GM18867 (cell line): ENCODE measurements around the gene CUX1.
"Not testable (repeated sequence)": the region's sequence is repeated elsewhere in the genome, so short reads cannot be mapped to it uniquely, and the experiment has no call there.

ENCODE experiments used
- ATAC-seq: cut with Tn5 transposase; IDR thresholded peaks from one replicate; pipeline ENCODE4 v1.9.1; 2021; ENCODE audit warnings: mild to moderate bottlenecking, moderate library complexity; ENCODE audit not compliant: unreplicated experiment

The CUX1 gene

DNA sequence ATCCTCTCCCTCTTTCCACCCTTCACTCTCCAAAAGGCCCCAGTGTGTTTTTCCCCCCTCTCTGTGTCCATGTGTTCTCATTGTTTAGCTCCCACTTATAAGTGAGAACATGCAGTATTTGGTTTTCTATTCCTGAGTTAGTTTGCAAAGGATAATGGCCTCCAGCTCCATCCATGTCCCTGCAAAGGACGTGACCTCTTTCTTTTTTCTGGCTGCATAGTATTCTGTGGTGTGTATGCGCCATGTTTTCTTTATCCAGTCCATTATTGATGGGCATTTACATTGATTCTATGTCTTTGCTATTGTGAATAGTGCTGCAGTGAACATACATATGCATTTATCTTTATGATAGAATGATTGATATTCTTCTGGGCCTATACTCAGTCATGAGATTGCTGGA, 31.9 kb downstream of the CUX1 start:
- ATAC-seq: not testable (repeated sequence)

DNA sequence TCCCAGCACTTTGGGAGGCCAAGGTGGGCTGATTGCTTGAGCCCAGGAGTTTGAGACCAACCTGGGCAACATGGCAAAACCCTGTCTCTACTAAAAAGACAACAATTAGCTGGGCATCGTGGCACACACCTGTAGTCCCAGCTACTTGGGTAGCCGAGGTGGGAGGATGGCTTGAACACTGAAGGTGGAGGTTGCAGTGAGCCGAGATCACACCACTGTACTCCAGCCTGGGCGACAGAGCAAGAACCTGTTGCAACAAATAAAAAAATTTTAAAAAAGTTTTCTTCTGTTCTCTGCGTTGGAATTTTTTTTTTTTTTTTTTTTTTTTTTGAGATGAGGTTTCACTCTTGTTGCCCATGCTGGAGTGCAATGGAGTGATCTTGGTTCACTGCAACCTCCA, 34.9 kb downstream of the CUX1 start:
- ATAC-seq: not testable (repeated sequence)

DNA sequence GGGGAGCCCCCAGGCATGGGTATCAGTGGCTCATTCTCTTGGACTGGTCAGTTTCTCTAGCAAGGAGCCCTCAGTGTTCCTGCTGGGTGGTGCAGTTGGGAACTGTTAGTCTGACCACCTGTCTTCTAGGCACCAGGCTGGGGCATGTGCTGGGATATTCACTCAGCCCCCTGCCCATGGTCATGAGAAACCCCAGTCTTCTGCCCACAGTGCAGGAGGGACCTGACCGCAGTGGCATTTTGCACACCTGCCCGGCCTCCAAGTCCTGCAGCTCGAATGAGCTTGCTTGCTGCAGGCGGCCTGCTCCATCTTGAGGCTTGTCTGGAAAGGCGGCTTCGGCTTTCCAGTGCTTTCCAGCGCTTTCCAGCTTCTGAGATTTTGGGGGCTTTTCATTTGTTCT, 36.3 kb downstream of the CUX1 start:
- ATAC-seq: no peak

DNA sequence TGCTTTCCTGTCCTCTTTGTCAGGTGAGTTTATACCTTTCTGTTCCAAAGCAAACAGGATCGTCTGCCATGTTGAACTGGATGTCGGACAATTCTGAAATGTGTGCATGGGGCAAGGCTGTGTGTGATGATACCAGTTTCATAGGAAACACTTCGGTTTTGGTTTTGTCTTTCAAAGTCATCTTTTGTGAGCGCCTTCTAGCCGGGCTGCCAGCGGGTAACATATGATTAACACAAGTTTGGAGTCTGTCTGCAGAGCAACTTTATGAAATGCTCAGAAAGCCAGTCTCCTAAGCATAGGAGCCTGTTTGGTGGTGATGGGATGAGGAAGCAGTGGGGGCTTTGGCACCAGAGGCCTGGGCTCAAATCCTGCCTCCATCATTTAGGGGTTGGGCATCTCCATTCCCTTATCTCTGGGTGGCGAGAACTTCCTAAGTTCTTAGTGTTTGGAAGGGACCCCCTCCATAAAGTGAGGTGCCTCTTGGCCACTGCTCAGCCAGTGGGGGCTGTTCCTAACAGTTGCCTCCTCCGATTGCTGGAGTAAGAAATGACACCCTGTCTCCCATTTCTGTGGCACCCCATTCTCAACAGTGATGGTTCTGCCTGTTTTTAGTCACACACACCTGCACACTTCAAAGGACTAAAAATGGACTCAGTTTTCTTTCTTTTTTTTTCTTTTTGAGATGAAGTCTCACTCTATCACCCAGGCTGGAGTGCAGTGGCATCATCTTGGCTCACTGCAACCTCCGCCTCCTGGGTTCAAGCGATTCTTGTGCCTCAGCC, 36.8 kb downstream of the CUX1 start:
- ATAC-seq: no peak

DNA sequence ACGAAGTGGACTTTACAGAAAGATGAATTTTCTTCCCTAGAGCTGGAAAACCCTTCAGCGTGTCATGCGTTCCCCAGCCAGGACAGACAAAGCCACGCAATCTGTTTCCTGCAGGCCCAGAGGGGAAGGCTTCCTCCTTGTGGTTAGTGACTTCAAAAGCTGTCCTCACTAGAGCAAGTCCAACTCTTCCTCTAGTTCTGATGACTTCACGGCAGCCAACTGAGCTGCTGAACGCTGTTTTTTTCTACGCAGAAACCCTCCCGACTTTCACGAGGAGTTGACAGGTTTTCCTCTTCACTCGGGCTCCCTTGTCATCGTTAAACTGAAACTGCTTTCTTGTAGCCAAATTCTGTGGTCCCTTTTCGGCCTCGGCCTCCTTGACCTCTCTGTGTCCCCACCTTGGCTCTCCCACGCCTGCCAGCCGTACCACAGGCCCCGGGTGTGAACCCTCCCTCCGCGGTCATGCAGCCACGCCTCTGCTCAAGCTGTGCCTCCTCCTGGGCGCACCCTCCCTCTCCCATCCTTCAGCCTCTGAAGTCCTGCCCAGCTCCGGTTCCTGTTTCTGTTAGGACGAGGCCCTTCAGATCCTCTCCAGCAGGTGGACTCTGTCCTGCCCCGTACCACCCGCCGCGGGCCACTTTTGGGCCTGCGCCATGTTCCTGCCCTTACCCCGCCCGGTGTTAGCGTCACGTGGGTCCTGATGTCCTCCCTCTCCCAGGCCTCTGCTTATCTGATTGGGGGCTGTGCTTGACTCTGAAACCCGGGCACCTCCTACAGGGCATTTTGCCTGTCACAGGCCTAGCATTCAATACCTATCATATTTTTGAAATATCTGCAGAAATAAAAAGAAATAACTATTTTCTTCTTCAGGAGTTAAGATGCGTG, 39.3 kb downstream of the CUX1 start:
- peak; percentile 94 for ATAC-seq

DNA sequence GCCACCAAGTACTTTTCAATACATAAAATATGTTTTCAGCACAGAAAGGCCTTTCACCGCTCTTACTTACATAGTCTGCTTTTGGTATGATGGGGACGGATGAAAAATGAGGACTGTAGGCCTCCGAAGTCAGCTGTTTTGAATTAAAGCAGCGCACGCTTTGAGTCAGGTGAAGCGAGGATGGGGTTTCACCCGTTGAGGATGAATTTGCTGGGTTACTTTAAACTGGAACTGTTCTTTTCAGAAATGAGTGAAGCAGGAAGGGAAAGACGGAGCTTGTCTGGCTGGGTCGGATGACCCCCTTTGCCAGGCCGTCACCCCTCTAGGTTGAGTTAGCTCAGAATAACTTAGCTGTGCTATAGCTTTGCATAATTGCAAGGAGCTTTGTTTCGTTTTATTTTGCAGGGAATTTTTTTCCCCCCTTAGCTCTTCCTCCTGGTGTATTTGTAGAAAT, 40.0 kb downstream of the CUX1 start:
- peak; percentile 8 for ATAC-seq

DNA sequence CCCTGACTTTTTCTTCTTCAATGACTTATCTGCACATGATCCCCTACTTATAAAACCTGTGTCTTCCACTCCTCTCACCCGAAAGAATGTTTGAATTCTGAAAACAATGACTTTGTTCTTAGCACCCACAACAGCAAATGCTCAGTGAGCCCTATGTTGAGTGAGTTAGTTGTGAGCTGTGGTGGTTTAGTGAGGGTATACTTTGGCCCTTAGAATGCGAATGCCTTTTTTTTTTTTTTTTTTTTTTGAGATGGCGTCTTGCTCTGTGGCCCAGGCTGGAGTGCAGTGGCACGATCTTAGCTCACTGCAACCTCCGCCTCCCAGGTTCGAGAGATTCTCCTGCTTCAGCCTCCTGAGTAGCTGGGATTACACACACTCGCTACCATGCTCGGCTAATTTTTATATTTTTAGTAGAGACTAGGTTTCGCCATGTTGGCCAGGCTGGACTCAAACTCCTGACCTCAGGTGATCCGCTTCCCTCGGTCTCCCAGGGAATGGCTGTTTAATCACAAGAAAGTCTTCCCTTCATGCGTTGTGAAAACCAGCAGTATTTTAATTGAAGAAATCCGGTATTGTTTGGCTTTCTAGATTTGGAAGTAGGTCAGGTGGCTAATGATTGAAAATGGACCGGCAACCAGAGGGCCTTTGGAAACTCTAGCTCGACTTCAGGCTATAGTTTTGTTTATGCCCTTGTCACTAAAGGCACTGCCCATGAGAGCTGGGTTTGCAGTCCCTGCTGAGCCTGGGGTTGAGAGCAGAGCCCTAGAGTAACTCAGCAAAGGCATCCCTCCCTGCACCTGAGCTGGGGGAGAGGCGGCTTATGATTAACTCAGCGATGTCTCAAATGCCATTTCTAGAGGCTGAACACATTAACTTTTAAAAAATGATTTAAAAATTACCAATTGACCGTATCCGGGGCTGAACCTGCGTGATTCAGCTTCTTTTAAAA, 41.3 kb downstream of the CUX1 start:
- no peak for ATAC-seq

DNA sequence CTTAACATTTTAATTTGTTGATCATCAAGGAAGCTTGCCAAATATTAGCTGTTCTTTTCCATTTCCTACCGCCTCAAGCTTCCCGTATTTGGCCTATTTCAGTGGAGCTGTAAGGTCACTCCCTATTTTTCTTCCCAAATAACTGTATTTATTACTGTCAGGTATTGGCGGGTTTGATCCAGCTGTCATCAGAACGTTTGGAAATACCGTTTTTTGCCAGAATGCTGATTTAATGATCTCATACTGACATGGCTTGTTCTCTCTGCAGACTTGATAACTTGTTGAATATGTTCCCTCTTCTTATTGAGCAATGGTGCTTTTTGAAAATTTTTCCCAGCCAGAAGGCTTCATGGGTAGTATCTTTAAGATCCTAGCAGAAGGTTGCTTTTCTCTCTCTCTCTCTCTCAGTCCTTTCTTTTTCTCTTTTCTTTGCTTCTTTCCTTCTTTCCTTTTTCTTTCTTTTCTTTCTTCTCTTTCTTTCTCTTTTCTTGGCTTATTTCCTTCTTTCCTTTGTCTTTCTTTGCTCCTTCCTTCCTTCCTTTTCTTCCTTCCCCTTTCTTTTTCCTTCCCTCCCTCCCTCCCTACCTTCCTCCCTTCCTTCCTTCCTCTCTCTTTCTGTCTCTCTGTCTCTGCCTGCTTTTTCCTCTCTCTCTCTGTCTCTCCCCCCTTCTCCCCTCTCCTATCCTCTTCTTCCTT, 42.1 kb downstream of the CUX1 start:
- no peak for ATAC-seq

DNA sequence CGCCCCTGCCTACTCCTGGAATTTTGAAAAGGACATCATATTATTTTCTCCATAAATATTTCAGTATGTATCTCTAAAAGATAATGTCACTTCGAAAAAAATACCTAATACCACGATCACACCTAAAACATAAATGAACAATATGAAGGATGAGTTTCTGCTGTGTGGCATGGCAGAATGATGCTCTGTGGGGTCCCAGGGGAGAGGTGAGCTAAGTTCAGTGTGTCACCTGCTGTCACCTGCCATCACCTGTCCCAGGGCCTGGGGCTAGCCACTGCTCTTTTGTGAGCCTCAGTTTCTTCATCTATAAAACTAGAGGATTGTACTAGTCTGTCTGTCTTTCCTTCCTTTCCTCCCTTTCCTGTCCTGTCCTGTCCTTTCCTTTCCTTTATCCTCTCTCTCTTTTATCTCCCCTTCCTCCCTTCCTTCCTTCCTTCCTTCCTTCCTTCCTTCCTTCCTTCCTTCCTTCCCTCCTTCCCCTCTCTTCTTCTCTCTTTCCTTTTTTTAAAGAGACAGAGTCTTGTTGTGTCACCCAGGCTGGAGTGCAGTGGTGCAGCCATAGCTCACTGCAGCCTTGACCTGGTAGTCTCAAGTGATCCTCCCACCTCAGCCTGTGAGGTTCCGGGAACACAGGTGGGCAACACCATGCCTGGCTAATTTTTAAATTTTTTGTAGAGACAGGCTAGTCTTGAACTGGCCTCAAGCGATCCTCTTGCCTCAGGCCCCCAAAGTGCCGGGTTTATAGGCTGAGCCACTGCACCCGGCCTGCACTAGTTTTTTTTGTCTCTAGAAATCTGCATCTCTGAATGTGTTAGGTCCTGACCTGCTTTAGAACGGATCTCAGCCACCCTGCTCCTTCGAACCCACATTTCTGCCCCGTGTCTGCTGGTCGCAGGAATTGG, 43.1 kb downstream of the CUX1 start:
- no peak for ATAC-seq

DNA sequence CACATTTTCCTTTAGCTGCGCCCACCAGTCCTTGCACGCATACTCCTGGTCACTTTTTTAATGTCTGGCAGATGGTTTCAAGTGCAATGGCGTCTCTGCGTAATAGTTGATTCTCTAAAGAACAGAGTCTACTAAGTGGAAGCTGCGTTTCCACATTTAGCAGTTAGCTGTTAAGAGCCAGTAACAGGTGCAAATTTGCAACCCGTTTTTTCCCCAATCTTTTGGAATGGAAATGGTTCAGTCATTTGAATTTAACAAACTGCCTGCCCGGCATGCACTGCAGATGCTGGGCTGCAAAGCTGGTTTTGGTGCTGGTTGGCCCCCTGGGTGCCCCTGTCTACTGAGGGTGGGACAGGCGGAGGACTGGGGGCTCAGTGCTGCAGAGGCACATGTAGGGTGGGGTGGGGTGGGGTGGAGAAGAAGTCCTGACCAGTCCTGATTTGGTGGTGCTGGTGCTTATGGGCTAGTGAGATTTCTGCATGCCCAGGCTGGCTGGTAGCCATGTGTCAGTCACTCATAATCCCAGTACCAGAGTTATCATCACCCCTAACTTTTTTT, 43.9 kb downstream of the CUX1 start:
- ATAC-seq: no peak

DNA sequence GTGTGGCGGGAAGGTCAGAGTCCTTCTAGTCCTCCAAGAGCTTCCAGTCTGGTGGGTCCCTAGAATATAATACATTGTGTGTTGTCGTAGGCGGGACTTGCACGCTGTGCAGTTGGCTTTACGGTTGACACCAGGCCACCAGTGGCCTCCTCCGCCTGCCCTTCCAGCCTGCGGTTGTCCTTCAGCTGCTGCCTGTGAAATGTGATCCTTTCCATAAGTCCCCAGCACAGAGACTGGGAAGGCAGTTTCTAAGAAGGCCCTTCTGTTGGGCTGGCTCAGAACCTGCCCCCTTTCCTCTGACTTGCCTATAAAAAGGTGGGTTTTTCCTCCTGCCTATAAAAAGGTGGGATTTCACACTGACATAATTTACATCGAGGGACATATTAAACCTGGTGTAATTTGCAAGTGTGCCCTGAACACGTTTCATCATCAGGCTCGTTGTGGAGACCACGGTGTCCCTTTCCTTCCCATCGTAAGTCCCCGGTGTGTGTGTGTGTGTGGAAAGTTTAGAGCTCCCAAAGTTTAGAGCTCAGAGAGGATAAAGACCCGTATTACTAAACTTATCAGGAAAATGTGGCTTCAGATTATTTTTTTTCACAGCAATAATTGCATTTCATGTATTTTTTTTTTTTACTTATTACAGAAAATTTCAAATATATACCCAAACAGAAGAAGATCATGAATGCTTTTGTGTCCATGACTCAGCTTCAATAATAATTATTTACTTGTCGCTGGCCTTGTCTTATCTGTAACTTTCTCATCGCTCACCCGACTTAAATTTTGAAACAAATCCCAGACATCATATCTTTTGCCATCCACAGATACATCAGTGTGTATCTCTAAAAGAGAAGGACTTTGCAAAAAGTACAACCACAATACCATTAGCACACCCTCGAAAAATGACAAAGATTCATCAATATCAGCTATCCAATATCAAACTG, 45.1 kb downstream of the CUX1 start:
- no peak for ATAC-seq

DNA sequence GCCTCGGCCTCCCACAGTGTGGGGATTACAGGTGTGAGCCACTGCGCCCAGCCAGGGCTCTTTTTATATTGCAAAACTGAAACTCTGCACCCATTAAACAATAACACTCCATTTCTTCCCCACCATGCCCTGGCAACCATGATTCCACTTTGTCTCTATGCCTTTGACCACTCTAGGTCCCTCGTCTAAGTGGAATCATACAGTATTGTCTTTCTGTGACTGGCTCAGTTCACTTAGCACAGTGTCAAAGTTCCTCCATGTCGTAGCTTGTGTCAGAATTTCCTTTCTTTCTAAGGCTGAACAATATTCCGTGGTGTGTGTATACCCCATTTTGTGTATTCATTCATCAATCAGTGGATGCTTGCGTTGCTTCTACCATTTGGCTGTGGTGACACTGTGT, 46.2 kb downstream of the CUX1 start:
- ATAC-seq: no peak

DNA sequence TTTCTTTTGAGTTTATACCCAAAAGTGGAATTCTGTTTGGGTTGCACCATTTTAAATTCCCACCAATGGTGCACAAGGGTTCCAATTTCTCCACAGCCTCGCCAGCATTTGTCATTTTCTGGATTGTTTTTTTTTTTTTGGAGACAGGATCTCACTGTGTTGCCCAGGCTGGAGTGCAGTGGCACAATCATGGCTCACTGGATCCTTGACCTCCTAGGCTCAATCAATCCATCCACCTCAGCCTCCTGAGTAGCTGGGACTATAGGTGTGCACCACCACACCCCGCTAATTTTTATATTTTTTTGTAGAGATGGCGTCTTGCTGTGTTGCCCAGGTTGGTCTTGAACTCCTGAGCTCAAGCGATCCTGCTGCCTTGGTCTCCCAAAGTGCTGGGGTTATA, 46.6 kb downstream of the CUX1 start:
- ATAC-seq: no peak

DNA sequence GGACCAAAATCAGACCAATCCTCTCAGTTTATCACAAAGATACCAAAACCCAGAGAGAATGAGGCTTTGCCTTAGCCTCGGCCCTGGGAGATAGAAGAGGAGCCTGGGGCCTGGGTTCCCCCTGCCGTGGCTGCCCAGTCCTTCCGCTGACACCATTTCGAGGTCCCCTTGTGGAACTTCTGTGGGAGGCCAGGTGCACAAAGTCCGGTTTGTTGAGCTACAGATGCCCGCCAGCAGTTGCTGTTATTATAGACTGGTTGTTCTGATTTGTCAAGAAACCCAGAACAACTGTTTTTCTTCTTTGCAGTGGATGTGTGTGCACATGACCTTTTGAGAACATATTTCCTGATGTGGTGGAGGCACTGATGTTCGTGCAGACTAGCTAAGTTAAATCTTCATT, 47.6 kb downstream of the CUX1 start:
- no peak for ATAC-seq

DNA sequence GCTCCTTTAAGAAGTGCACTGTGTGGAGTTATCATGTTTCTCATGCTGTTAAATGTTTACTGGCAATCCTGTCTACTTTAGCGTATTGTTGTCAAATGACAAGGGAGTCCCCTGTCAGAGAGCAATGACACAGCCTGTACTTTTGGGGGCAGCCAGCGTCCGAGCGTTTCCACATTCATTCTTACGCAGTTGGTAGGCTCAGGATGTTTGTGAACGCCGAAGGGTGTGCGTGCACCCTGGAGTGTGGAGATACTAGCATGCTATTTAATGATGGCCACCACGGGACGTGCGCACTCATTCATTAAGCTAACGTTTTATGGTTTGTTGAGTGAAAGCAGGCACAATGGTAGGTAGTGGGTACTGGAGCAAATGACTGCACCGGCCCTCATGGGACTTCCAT, 48.0 kb downstream of the CUX1 start:
- ATAC-seq: no peak

DNA sequence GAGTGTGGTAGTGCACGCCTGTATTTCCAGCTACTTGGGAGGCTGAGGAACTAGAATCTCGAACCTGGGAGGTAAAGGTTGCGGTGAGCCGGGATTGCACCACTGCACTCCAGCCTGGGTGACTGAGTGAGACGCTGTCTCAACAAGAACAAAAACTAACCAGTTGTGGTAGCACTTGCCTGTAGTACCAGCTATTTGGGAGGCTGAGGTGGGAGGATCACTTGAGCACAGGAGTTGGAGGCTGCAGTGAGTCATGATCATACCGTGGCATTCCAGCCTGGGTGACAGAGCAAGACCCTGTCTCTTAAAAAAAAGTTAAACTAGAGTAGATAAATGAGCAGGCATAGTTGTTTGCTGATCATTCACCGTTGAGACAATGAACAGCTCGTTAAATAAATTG, 48.9 kb downstream of the CUX1 start:
- ATAC-seq: no peak

DNA sequence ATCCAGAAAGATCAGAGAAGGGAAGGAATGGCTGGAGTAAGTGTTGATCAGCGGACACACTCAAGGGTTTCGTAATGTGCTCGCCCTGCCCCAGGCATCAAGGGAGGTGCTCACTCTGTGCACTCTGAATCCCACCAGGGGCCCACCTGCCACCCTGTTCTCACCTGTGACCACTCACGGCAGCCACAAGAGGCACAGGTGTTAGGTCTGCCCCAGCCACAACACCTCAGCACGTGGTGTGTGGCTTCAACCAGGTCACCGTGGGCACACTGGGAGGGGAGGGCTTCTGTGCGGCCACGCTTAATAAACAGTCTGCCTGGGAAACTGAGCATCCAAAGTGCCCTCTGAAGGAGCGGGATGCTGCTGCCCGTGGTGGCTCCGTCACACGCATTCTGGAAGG, 49.8 kb downstream of the CUX1 start:
- ATAC-seq: no peak

DNA sequence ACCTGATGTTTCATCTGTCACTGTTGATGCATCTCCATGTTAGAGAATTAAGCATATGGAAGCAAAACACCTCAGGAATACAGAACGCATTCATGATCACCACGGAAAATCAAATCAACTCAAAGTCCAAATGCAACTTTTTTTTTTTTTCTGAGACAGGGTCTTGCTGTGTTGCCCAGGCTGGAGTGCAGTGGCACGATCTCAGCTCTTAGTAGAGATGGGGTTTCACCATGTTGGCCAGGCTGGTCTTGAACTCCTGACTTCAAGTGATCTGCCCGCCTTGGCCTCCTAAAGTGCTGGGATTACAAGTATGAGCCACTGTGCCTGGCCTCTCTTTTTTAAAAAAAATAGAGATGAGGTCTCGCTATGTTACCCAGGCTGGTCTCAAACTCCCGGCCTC, 50.3 kb downstream of the CUX1 start:
- ATAC-seq: not testable (repeated sequence)
